Measurements from ENCODE around the gene SSH3.

DNA sequence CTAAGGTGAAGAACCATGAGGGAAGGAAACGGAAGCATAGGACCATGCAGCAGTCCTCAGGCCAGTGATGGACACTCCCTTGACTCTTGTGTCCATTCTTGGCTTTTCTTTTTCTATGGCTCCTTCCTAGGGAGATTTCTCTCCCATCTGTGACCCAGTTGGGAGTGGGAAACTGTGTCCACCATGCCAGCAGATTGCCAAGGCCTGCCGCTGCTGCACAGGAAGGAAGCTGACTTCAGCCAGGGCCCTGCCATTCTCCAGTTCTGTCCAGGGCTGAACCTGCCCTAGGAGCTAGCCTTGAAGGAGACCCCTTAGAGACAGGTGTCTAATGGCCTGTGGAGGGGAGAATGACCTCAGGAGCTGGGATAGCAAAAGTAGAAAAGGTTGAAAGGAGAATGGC, 17.4 kb downstream of the SSH3 start:
- TF ChIP-seq, protein P1, sequence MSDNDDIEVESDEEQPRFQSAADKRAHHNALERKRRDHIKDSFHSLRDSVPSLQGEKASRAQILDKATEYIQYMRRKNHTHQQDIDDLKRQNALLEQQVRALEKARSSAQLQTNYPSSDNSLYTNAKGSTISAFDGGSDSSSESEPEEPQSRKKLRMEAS (IDR thresholded peaks at IDR 0.05) = no peak
- TF ChIP-seq, protein P2, sequence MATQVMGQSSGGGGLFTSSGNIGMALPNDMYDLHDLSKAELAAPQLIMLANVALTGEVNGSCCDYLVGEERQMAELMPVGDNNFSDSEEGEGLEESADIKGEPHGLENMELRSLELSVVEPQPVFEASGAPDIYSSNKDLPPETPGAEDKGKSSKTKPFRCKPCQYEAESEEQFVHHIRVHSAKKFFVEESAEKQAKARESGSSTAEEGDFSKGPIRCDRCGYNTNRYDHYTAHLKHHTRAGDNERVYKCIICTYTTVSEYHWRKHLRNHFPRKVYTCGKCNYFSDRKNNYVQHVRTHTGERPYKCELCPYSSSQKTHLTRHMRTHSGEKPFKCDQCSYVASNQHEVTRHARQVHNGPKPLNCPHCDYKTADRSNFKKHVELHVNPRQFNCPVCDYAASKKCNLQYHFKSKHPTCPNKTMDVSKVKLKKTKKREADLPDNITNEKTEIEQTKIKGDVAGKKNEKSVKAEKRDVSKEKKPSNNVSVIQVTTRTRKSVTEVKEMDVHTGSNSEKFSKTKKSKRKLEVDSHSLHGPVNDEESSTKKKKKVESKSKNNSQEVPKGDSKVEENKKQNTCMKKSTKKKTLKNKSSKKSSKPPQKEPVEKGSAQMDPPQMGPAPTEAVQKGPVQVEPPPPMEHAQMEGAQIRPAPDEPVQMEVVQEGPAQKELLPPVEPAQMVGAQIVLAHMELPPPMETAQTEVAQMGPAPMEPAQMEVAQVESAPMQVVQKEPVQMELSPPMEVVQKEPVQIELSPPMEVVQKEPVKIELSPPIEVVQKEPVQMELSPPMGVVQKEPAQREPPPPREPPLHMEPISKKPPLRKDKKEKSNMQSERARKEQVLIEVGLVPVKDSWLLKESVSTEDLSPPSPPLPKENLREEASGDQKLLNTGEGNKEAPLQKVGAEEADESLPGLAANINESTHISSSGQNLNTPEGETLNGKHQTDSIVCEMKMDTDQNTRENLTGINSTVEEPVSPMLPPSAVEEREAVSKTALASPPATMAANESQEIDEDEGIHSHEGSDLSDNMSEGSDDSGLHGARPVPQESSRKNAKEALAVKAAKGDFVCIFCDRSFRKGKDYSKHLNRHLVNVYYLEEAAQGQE (IDR thresholded peaks at IDR 0.05; ENCODE audit: low read depth) = no peak
- TF ChIP-seq RAD21 (IDR thresholded peaks at IDR 0.05; ENCODE audit: low read depth) (no peak), FOXM1 (IDR thresholded peaks at IDR 0.05; ENCODE audit: borderline replicate concordance, low read depth) (no peak), EP300 (IDR thresholded peaks at IDR 0.05; ENCODE audit: borderline replicate concordance) (no peak), EGR1 (IDR thresholded peaks at IDR 0.05) (no peak), CEBPB (IDR thresholded peaks at IDR 0.05) (no peak), YY1 (IDR thresholded peaks at IDR 0.05; ENCODE audit: low read depth) (no peak), TAF1 (IDR thresholded peaks at IDR 0.05; ENCODE audit: low read depth) (no peak), ZBTB7A (IDR thresholded peaks at IDR 0.05; ENCODE audit: low read depth) (no peak), TEAD4 (IDR thresholded peaks at IDR 0.05) (no peak), TCF12 (IDR thresholded peaks at IDR 0.05; ENCODE audit: low read depth) (no peak), NFIC (IDR thresholded peaks at IDR 0.05) (no peak)
- TF ChIP-seq, protein P3, sequence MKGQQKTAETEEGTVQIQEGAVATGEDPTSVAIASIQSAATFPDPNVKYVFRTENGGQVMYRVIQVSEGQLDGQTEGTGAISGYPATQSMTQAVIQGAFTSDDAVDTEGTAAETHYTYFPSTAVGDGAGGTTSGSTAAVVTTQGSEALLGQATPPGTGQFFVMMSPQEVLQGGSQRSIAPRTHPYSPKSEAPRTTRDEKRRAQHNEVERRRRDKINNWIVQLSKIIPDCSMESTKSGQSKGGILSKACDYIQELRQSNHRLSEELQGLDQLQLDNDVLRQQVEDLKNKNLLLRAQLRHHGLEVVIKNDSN (IDR thresholded peaks at IDR 0.05) = no peak
